Endothelial cell of umbilical vein (primary cell): Measurements from ENCODE around the gene CDC20B. TPM values are rescaled to one million over a fixed set of nuclear protein-coding genes. Genes with fewer than 3 reads are reported as not detected.
"Not testable (repeated sequence)": the region's sequence is repeated elsewhere in the genome, so short reads cannot be mapped to it uniquely, and the experiment has no call there.

Experiments used
- BruUV-seq: library from RNA; stranded (reverse); fragments of 400-500 nt; replicated peaks from 2 replicates; lab custom pipeline; 2021; lab: Mats Ljungman, UMichigan
- CTCF ChIA-PET: fragments of 300-600, 350-600 bp; sonication (Branson Sonifier 250); formaldehyde crosslinking; loops from one replicate; lab custom pipeline; 2021; ENCODE audit warnings: antibody characterized with exemption, inconsistent platforms; lab: Charles Lee
- POLR2A ChIA-PET: fragments of 300-600, 350-600 bp; sonication (Branson Sonifier 250); formaldehyde crosslinking; loops from one replicate; lab custom pipeline; 2021; ENCODE audit warnings: antibody characterized with exemption, inconsistent platforms; lab: Charles Lee
- DNase-seq: peaks from one replicate; pipeline ENCODE4 v3.0.0-alpha.2; 2011; ENCODE audit warnings: low read depth, low spot score
- FAIRE-seq: peaks from 2 replicates; lab custom pipeline; 2011; peaks lifted over from hg19 to GRCh38; lab: Jason Lieb, UNC
- H2AFZ ChIP-seq: 2 replicates; pipeline ENCODE4 v1.6.0; 2012; ENCODE audit warnings: low read depth, low read length, control low read depth, inconsistent platforms
- H3K27ac ChIP-seq: 2 replicates; pipeline ENCODE4 v1.5.1; 2011; ENCODE audit warnings: low read depth, mild to moderate bottlenecking, control low read depth, low read length, moderate library complexity; ENCODE audit not compliant: insufficient read depth
- H3K27me3 ChIP-seq, 2 experiments: 2 replicates each; pipeline versions ENCODE4 v1.6.0 to v1.6.1; 2011; ENCODE audit warnings: low read length in 2 of 2, mixed read lengths in 1 of 2; ENCODE audit not compliant: control insufficient read depth in 2 of 2, insufficient read depth in 2 of 2
- H3K36me3 ChIP-seq, 2 experiments: 2 replicates in 1 of 2; 3 replicates in 1 of 2; pipeline ENCODE4 v1.5.1; 2011; ENCODE audit warnings: low read length in 2 of 2, mild to moderate bottlenecking in 1 of 2, moderate library complexity in 1 of 2; ENCODE audit not compliant: control insufficient read depth in 2 of 2, insufficient read depth in 2 of 2; ENCODE audit errors: extremely low read depth in 1 of 2
- H3K4me1 ChIP-seq: 3 replicates; pipeline ENCODE4 v1.5.1; 2011; ENCODE audit warnings: mild to moderate bottlenecking, low read length; ENCODE audit not compliant: control insufficient read depth, insufficient read depth; ENCODE audit errors: extremely low read depth
- H3K4me2 ChIP-seq: 2 replicates; pipeline ENCODE4 v1.6.1; 2011; ENCODE audit warnings: low read length, control low read depth, mixed read lengths; ENCODE audit not compliant: insufficient read depth
- H3K4me3 ChIP-seq, 3 experiments: fragments of 200-600 bp in 1 of 3; sonication (generic), shearing (Covaris generic) in 1 of 3; replicated peaks in 1 of 3; 2 replicates each; pipeline ENCODE4 v1.5.1; 2011 to 2016; ENCODE audit warnings: control low read depth in 3 of 3, low read length in 3 of 3, mild to moderate bottlenecking in 2 of 3, inconsistent platforms in 1 of 3, low read depth in 1 of 3, moderate library complexity in 1 of 3; ENCODE audit not compliant: insufficient read depth in 1 of 3
- H3K79me2 ChIP-seq: 2 replicates; pipeline ENCODE4 v1.6.0; 2012; ENCODE audit warnings: low read length, inconsistent platforms; ENCODE audit not compliant: control insufficient read depth, insufficient read depth
- H3K9ac ChIP-seq: replicated peaks from 2 replicates; pipeline ENCODE3; 2011; ENCODE audit warnings: low read length, control low read depth; ENCODE audit not compliant: insufficient read depth; ENCODE audit errors: extremely low read depth
- H3K9me1 ChIP-seq: replicated peaks from 3 replicates; pipeline ENCODE4 v1.6.0; 2011; ENCODE audit warnings: mild to moderate bottlenecking, low read length; ENCODE audit not compliant: control insufficient read depth, insufficient read depth; ENCODE audit errors: extremely low read depth
- H3K9me3 ChIP-seq: replicated peaks from 2 replicates; pipeline ENCODE4 v1.5.1; 2012; ENCODE audit warnings: low read length, inconsistent platforms; ENCODE audit not compliant: control insufficient read depth, insufficient read depth
- H4K20me1 ChIP-seq: replicated peaks from 2 replicates; pipeline ENCODE3; 2011; ENCODE audit warnings: mild to moderate bottlenecking, low read length; ENCODE audit not compliant: control insufficient read depth, insufficient read depth; ENCODE audit errors: extremely low read depth
- EZH2 ChIP-seq: IDR thresholded peaks from 2 replicates; pipeline ENCODE4 v1.6.1; 2012; ENCODE audit warnings: borderline replicate concordance, low read depth, mild to moderate bottlenecking, moderate library complexity, low read length, inconsistent platforms; ENCODE audit not compliant: severe bottlenecking
- FOS ChIP-seq: IDR thresholded peaks from 2 replicates; pipeline ENCODE4 v1.6.1; 2011; ENCODE audit warnings: mild to moderate bottlenecking, low read length, moderate library complexity, borderline replicate concordance; ENCODE audit not compliant: insufficient read depth
- GATA2 ChIP-seq: IDR thresholded peaks from 2 replicates; pipeline ENCODE4 v1.7.0; 2011; ENCODE audit warnings: low read depth, mild to moderate bottlenecking, moderate library complexity, mixed read lengths, low read length; ENCODE audit not compliant: insufficient read length, insufficient read depth
- JUN ChIP-seq: IDR thresholded peaks from 2 replicates; pipeline ENCODE4 v1.6.1; 2011; ENCODE audit warnings: borderline replicate concordance, low read depth; ENCODE audit not compliant: insufficient read length, insufficient read depth
- dilution Hi-C: fragments of 300-500 bp; cut with MboI; formaldehyde crosslinking; loops from one replicate; pipeline ENCODE4 v1.15.0; 2019; ENCODE audit warnings: low sequenced_read_pairs; ENCODE audit not compliant: extremely low pct_ligation_motif_present
- intact Hi-C: fragments of 100-400 bp; cut with micrococcal nuclease; formaldehyde crosslinking; loops from one replicate; pipeline ENCODE4 v1.10.0; 2022
- polyA plus RNA-seq, 4 experiments: library from polyadenylated mRNA; depleted of rRNA in 3 of 4; stranded (reverse) in 3 of 4; unstranded in 1 of 4; fragments of >200 nt; gene quantifications; 2 replicates each; pipeline versions ENCODE4 v1.2.1 to v1.2.3, GENCODE V29; 2011 to 2012; ENCODE audit warnings: missing spikeins in 1 of 4
- total RNA-seq: library from RNA; stranded (reverse); gene quantifications from 2 replicates; pipeline ENCODE4 v1.2.3, GENCODE V29; 2021

The CDC20B gene
- total and polyA plus RNA-seq, 2 donors (not counting 3 experiments of a cell fraction or from before 2014, with no cell fraction given) = 0.22 TPM

DNA sequence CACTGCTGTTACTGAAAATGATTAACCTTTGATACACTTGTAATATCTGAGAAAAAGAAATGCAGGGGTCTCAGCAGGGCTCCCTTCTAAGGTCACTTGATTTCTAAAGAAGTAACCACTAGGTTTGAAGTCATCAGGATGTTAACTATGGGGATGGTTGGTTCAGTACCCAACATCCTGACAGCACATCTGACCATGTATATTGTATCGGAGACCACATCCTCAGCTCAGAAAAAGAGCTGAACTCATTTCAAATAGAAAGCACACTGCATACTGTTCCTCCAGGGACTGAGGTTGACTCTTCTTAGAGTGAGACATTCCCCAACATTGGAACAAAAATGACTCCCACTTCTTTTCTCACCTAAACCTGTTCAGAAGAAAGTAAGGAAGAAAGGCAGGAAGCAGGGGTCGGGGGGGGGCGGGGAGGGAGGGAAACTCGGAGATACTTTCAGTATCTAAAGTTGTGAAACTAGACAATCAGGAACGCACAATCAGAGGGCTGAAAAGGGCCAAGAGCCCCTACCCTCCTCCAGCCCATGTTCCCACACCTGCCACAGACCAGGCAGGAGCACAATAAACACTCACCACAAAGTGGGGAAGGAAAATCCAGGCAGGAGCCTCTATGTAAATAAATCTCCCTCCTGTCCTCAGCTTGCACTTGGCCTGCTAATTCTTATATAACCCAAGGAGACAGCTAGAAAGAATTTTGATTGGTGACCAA lies 71.3 kb downstream of the CDC20B start:
- H3K9me1 ChIP-seq = no peaks in the 10 kb centered on the region
- FAIRE-seq = no peak
- POLR2A ChIA-PET = no interaction called here
- no peaks in the 10 kb centered on the region for H3K79me2 ChIP-seq
- intact Hi-C loops (no loop called here), dilution Hi-C loops (no loop called here)
- H3K36me3 ChIP-seq = no peaks in the 10 kb centered on the region
- H3K4me1 ChIP-seq = no peaks in the 10 kb centered on the region
- no peak overlapping the region for H3K4me3 ChIP-seq
- no TSS peak for BruUV-seq
- no peaks in the 10 kb centered on the region for H3K9me3 ChIP-seq
- no peak overlapping the region for H2AFZ ChIP-seq
- H3K9ac ChIP-seq = no peak overlapping the region
- peaks cover 0 to 2% of the 10 kb centered on the region in 2 experiments for H3K27me3 ChIP-seq
- H3K27ac ChIP-seq = no peak overlapping the region
- H3K4me2 ChIP-seq = no peak overlapping the region
- CTCF ChIA-PET = no interaction called here
- TF ChIP-seq JUN = no peak
- no peak for TF ChIP-seq FOS
- no peak for TF ChIP-seq EZH2
- TF ChIP-seq GATA2 = no peak
- DNase-seq = no peak
- H4K20me1 ChIP-seq = no peaks in the 10 kb centered on the region

DNA sequence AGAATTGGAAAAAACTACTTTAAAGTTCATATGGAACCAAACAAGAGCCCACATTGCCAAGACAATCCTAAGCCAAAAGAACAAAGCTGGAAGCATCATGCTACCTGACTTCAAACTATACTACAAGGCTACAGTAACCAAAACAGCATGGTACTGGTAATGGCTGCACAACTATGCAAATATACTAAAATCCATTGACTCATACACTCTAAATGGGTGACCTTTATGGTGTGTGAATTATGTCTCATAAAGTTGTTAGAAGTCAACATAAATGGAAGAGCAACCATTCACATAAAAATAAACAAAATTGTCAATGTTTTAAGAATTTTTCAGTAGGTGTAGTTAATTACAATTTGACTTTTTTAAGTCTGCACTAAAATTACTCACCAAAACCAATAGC lies 71.8 kb downstream of the CDC20B start:
- dilution Hi-C loops = not testable (repeated sequence)

More for the DNA sequence above, 71.8 kb downstream of the CDC20B start:
- FAIRE-seq, BruUV-seq, H3K27me3 ChIP-seq, POLR2A ChIA-PET, H4K20me1 ChIP-seq, H3K4me2 ChIP-seq, H3K4me3 ChIP-seq, H2AFZ ChIP-seq, H3K9me3 ChIP-seq, H3K9ac ChIP-seq, DNase-seq, H3K36me3 ChIP-seq, CTCF ChIA-PET, H3K27ac ChIP-seq, H3K79me2 ChIP-seq, H3K4me1 ChIP-seq, intact Hi-C loops, H3K9me1 ChIP-seq: not testable (repeated sequence)
